Measurements from ENCODE around the gene TMPRSS12. TPM values are rescaled to one million over a fixed set of nuclear protein-coding genes. Genes with fewer than 3 reads are reported as not detected.
"Not testable (repeated sequence)": the region's sequence is repeated elsewhere in the genome, so short reads cannot be mapped to it uniquely, and the experiment has no call there.

TMPRSS12 gene
- total RNA-seq, 1 donor from 2014 or later = not detected

DNA sequence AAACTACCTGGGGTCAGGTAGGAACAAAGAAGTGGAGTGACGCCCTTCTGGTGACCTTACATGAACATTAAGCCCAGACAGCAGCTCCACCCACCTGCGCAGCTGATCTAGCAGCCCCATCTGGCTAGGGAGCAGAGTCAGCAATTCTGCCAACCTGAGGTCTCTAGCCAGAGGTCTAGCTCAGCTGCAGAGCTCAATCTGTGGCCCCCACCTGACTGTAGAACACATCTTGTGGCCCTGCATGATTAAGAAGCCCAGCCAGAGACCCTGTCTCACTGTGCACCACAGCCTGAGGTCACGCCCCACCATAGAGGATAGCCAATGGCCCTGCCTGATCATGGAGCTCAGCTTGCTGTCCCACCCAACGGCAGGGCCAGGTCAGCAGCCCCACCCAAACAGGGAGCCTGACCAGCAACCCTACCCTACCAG, 59.0 kb downstream of the TMPRSS12 start:
- no peak overlapping the region for H3K4me3 Mint-ChIP-seq
- DNase-seq (ENCODE audit: extremely low spot score, unreplicated experiment) = no peak
- H3K27me3 Mint-ChIP-seq = no peaks in the 10 kb centered on the region
- no peaks in the 10 kb centered on the region for H3K4me1 Mint-ChIP-seq (ENCODE audit: unreplicated experiment)
- H3K36me3 Mint-ChIP-seq = no peaks in the 10 kb centered on the region
- no peak overlapping the region for H3K27ac Mint-ChIP-seq
- TF ChIP-seq, protein P1, sequence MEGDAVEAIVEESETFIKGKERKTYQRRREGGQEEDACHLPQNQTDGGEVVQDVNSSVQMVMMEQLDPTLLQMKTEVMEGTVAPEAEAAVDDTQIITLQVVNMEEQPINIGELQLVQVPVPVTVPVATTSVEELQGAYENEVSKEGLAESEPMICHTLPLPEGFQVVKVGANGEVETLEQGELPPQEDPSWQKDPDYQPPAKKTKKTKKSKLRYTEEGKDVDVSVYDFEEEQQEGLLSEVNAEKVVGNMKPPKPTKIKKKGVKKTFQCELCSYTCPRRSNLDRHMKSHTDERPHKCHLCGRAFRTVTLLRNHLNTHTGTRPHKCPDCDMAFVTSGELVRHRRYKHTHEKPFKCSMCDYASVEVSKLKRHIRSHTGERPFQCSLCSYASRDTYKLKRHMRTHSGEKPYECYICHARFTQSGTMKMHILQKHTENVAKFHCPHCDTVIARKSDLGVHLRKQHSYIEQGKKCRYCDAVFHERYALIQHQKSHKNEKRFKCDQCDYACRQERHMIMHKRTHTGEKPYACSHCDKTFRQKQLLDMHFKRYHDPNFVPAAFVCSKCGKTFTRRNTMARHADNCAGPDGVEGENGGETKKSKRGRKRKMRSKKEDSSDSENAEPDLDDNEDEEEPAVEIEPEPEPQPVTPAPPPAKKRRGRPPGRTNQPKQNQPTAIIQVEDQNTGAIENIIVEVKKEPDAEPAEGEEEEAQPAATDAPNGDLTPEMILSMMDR (conservative IDR thresholded peaks at IDR 0.05) = no peak
- H3K9me3 Mint-ChIP-seq = peaks cover 10% of the 10 kb centered on the region

DNA sequence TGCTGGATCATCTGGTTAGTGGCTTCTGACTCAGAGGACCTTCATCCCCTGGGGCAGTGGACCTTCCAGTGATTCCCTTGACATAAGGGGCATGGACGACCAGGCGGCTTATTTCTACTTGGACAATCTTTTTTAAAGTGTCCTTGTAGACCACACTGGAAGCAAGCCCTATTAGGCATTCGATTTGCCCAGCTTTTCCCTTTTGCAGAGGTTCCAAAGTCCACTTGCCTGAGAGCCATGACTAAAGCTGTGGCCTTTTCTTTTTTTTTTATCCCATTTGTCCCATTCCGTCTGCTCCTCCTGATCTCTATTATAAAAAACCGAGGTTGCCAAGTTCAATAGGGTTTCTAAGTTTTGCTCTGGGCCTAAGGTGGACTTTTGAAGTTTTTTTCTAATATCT, 65.8 kb downstream of the TMPRSS12 start:
- not testable (repeated sequence) for H3K27me3 Mint-ChIP-seq; DNase-seq (ENCODE audit: extremely low spot score, unreplicated experiment); H3K4me1 Mint-ChIP-seq (ENCODE audit: unreplicated experiment); H3K36me3 Mint-ChIP-seq; H3K27ac Mint-ChIP-seq; H3K4me3 Mint-ChIP-seq
- H3K9me3 Mint-ChIP-seq = peaks cover 21% of the 10 kb centered on the region

DNA sequence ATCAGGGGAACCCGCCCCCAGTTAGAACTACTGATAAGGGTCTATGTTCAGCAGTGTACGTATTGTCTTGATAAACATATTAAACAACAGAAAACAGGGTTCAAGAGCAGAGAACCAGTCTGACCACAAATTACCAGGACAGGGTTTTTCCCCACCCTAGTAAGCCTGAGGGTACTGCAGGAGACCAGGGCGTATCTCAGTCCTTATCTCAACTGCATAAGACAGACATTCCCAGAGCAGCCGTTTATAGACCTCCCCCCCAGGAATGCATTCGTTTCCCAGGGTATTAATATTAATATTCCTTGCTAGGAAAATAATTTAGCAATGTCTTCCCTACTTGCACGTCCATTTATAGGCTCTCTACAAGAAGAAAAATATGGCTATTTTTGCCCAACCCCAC, 69.6 kb downstream of the TMPRSS12 start:
- not testable (repeated sequence) for H3K27ac Mint-ChIP-seq; H3K27me3 Mint-ChIP-seq; H3K36me3 Mint-ChIP-seq; DNase-seq (ENCODE audit: extremely low spot score, unreplicated experiment); H3K4me1 Mint-ChIP-seq (ENCODE audit: unreplicated experiment); H3K4me3 Mint-ChIP-seq
- H3K9me3 Mint-ChIP-seq = peaks cover 20% of the 10 kb centered on the region

DNA sequence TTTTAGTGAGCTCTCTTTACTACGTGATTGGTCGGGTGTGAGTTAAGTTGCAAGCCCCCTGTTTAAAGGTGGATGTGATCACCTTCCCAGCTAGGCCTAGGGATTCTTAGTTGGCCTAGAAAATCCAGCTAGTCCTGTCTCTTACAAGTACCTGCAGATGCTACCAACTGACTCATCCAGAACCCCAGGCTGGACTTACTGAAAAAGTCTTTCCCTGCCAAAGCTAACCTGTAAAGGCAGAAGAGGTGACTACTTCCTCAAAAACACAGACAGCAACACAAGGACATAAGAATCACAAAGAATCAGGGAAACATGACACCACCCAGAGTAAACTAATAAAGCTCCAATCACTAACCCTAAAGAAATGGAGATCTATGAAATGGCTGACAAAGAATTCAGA, 70.5 kb downstream of the TMPRSS12 start:
- TF ChIP-seq, protein P1 (conservative IDR thresholded peaks at IDR 0.05) = no peak
- Mint-ChIP-seq H3K4me1 (ENCODE audit: unreplicated experiment) (no peaks in the 10 kb centered on the region), H3K27ac (no peak overlapping the region), H3K27me3 (no peaks in the 10 kb centered on the region), H3K36me3 (peaks cover 10% of the 10 kb centered on the region), H3K9me3 (peaks cover 27% of the 10 kb centered on the region), H3K4me3 (no peak overlapping the region)
- no peak for DNase-seq (ENCODE audit: extremely low spot score, unreplicated experiment)

DNA sequence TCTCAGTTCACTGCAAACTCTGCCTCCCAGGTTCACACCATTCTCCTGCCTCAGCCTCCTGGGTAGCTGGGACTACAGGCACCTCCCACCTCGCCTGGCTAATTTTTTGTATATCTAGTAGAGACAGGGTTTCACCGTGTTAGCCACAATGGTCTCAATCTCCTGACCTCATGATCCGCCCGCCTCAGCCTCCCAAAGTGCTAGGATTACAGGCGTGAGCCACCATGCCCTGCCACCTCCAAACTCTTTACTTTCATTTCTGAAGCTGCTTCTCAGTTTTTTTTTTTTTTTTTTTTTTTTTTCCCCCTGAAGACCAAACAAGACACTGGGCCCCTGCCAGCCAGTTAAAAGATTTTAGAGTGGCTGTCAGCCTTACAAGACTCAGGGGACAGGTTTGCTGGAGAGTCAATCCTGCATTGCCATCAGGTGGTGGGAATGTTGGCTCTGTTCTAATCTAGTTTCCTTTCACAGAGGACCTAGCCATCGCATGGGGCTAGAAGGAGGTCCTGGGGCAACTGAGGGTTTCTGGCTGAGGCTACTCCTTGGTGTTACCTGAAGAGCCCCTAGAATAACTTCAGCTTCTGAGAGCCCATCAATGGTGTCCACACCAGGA, 72.3 kb downstream of the TMPRSS12 start:
- TF ChIP-seq, protein P1 (conservative IDR thresholded peaks at IDR 0.05) = no peak
- no peak overlapping the region for H3K4me3 Mint-ChIP-seq
- H3K27me3 Mint-ChIP-seq = no peaks in the 10 kb centered on the region
- no peaks in the 10 kb centered on the region for H3K4me1 Mint-ChIP-seq (ENCODE audit: unreplicated experiment)
- no peak overlapping the region for H3K27ac Mint-ChIP-seq
- peaks cover 31% of the 10 kb centered on the region for H3K9me3 Mint-ChIP-seq
- peaks cover 10% of the 10 kb centered on the region for H3K36me3 Mint-ChIP-seq
- no peak for DNase-seq (ENCODE audit: extremely low spot score, unreplicated experiment)

DNA sequence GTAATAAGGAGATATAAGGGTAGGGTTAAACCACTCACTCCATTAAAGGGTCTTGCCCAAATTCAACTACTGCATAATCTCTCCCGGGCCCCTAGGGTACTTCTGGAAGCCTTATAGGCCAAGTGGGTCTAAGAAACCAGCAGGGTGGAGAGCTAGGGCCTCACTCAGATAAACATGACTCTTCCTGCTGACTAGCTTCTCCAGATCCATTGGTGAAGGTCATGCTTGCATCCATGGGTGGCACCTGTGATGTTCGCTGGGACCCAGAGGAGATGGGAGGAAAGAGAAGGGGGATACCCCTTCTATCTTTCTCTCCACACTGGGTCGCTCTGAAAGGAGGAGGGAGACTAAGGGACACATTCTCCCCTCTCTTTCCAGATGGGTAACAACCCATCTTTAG, 73.6 kb downstream of the TMPRSS12 start:
- Mint-ChIP-seq H3K4me1 (ENCODE audit: unreplicated experiment) (no peaks in the 10 kb centered on the region), H3K36me3 (peaks cover 10% of the 10 kb centered on the region), H3K4me3 (no peak overlapping the region), H3K27me3 (no peaks in the 10 kb centered on the region), H3K9me3 (peaks cover 31% of the 10 kb centered on the region), H3K27ac (no peak overlapping the region)
- no peak for DNase-seq (ENCODE audit: extremely low spot score, unreplicated experiment)
- TF ChIP-seq, protein P1 (conservative IDR thresholded peaks at IDR 0.05) = no peak

All from type B pancreatic cell (in vitro differentiated cells).